ENCODE results near the gene MCCC2.
A peak's percentile ranks its signal among the peaks of the same experiment; 100 is the strongest.

The MCCC2 gene

DNA sequence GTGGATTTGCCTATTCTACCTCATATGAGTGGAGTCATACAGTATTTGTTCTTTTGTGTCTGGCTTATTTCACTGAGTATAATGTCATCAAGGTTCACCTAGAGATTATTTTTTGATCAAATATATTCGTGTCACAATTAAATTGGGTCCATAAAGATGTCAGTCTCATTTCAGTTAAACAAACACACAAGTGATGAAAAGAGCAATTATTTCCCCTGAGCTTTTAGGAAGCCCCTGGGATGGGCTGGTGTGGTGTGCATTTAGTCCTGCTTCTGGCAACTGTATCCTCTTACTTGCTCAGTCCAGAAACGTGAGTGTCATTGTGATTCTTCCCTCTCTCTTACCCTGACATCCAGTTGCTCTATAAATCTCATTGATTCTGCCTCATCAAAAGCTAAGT, 79.2 kb downstream of the MCCC2 start:
- Histone ChIP-seq H3K4me3 (ENCODE audit: low read length) (no peak overlapping the region), H3K27me3 (replicated peaks; ENCODE audit: control insufficient read depth, insufficient read depth, low read length) (peaks cover 4% of the 10 kb centered on the region), H3K9me3 (ENCODE audit: control insufficient read depth, low read length) (no peaks in the 10 kb centered on the region), H3K4me1 (ENCODE audit: control insufficient read depth, insufficient read depth, low read length) (no peaks in the 10 kb centered on the region), H3K36me3 (ENCODE audit: control insufficient read depth, insufficient read depth, low read length, severe bottlenecking) (no peaks in the 10 kb centered on the region), H3K9ac (ENCODE audit: low read length) (no peak overlapping the region)
- no peak for DNase-seq (ENCODE audit: low read depth)

- Histone ChIP-seq H3K27me3 (replicated peaks; ENCODE audit: control insufficient read depth, insufficient read depth, low read length) (peaks cover 30% of the 10 kb centered on the region), H3K9ac (ENCODE audit: low read length) (no peak overlapping the region), H3K4me3 (ENCODE audit: low read length) (no peak overlapping the region), H3K36me3 (ENCODE audit: control insufficient read depth, insufficient read depth, low read length, severe bottlenecking) (no peaks in the 10 kb centered on the region), H3K9me3 (ENCODE audit: control insufficient read depth, low read length) (no peaks in the 10 kb centered on the region), H3K4me1 (ENCODE audit: control insufficient read depth, insufficient read depth, low read length) (no peaks in the 10 kb centered on the region)
- no peak for DNase-seq (ENCODE audit: low read depth)
These were observed 90.8 kb downstream of the MCCC2 start for GRCh38 chr5:71677977-71678376.

GRCh38 chr5:71679714-71680113, 92.6 kb downstream of the MCCC2 start:
- H3K4me3 ChIP-seq (ENCODE audit: low read length): no peak overlapping the region
- H3K4me1 ChIP-seq (ENCODE audit: control insufficient read depth, insufficient read depth, low read length): peaks cover 8% of the 10 kb centered on the region
- no peaks in the 10 kb centered on the region for H3K36me3 ChIP-seq (ENCODE audit: control insufficient read depth, insufficient read depth, low read length, severe bottlenecking)
- no peak overlapping the region for H3K9ac ChIP-seq (ENCODE audit: low read length)
- DNase-seq (ENCODE audit: low read depth): no peak
- H3K9me3 ChIP-seq (ENCODE audit: control insufficient read depth, low read length): no peaks in the 10 kb centered on the region
- peaks cover 30% of the 10 kb centered on the region for H3K27me3 ChIP-seq (replicated peaks; ENCODE audit: control insufficient read depth, insufficient read depth, low read length)

DNA sequence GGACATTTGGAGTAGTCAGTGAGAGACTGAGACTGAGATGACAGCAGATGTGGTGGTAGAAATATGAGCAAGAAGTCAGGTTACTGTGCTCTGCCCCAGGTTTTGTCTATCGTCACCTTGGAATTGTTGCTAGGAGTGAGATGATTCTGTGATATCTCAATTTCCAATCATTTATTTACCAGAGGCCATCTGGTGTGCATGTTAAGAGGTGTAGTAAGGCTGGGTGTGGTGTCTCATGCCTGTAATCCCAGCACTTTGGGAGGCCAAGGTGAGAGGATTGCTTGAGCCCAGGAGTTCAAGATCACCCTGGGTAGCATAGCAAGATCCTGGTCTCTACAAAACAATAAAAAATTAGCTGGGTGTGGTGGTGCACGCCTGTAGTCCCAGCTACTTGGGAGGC, 93.4 kb downstream of the MCCC2 start:
- peaks cover 8% of the 10 kb centered on the region for H3K4me1 ChIP-seq (ENCODE audit: control insufficient read depth, insufficient read depth, low read length)
- H3K9ac ChIP-seq (ENCODE audit: low read length): no peak overlapping the region
- no peaks in the 10 kb centered on the region for H3K36me3 ChIP-seq (ENCODE audit: control insufficient read depth, insufficient read depth, low read length, severe bottlenecking)
- H3K27me3 ChIP-seq (replicated peaks; ENCODE audit: control insufficient read depth, insufficient read depth, low read length): peaks cover 30% of the 10 kb centered on the region
- no peak overlapping the region for H3K4me3 ChIP-seq (ENCODE audit: low read length)
- H3K9me3 ChIP-seq (ENCODE audit: control insufficient read depth, low read length): peaks cover under 1% of the 10 kb centered on the region
- DNase-seq (ENCODE audit: low read depth): no peak

GRCh38 chr5:71681296-71681695, 94.2 kb downstream of the MCCC2 start:
- Histone ChIP-seq H3K4me1 (ENCODE audit: control insufficient read depth, insufficient read depth, low read length) (peaks cover 8% of the 10 kb centered on the region), H3K36me3 (ENCODE audit: control insufficient read depth, insufficient read depth, low read length, severe bottlenecking) (no peaks in the 10 kb centered on the region), H3K9me3 (ENCODE audit: control insufficient read depth, low read length) (peaks cover 7% of the 10 kb centered on the region), H3K27me3 (replicated peaks; ENCODE audit: control insufficient read depth, insufficient read depth, low read length) (peaks cover 30% of the 10 kb centered on the region), H3K4me3 (ENCODE audit: low read length) (no peak overlapping the region), H3K9ac (ENCODE audit: low read length) (no peak overlapping the region)
- no peak for DNase-seq (ENCODE audit: low read depth)

DNA sequence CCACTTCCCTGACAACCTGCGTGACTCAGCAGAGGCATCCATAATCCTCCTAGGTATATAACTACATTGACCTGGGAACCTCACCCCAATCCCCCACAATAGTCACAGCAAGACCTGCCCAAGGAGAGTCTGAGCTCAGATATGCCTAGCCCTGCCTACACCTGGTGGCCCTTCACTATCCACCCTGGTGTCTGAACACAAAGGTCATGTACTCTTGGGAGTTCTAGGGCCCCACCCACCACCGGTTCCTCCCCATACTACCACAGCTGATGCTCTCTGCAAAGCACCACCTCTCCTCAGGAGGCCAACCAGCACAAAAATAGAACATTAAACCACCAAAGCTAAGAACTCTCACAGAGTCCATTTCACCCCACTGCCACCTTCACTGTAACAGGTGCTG, 97.2 kb downstream of the MCCC2 start:
- H3K4me3 ChIP-seq (ENCODE audit: low read length): no peak overlapping the region
- peaks cover 15% of the 10 kb centered on the region for H3K27me3 ChIP-seq (replicated peaks; ENCODE audit: control insufficient read depth, insufficient read depth, low read length)
- DNase-seq (ENCODE audit: low read depth): no peak
- H3K9ac ChIP-seq (ENCODE audit: low read length): no peak overlapping the region
- H3K36me3 ChIP-seq (ENCODE audit: control insufficient read depth, insufficient read depth, low read length, severe bottlenecking): no peaks in the 10 kb centered on the region
- H3K4me1 ChIP-seq (ENCODE audit: control insufficient read depth, insufficient read depth, low read length): peaks cover 8% of the 10 kb centered on the region
- H3K9me3 ChIP-seq (ENCODE audit: control insufficient read depth, low read length): peaks cover 18% of the 10 kb centered on the region

- H3K9ac ChIP-seq (ENCODE audit: low read length): no peak overlapping the region
- peaks cover 24% of the 10 kb centered on the region for H3K27me3 ChIP-seq (replicated peaks; ENCODE audit: control insufficient read depth, insufficient read depth, low read length)
- H3K36me3 ChIP-seq (ENCODE audit: control insufficient read depth, insufficient read depth, low read length, severe bottlenecking): no peaks in the 10 kb centered on the region
- DNase-seq (ENCODE audit: low read depth): no peak
- peaks cover 5% of the 10 kb centered on the region for H3K4me1 ChIP-seq (ENCODE audit: control insufficient read depth, insufficient read depth, low read length)
- H3K9me3 ChIP-seq (ENCODE audit: control insufficient read depth, low read length): no peaks in the 10 kb centered on the region
- H3K4me3 ChIP-seq (ENCODE audit: low read length): no peak overlapping the region
These were observed 106.8 kb downstream of the MCCC2 start for GRCh38 chr5:71693828-71694427.

DNA sequence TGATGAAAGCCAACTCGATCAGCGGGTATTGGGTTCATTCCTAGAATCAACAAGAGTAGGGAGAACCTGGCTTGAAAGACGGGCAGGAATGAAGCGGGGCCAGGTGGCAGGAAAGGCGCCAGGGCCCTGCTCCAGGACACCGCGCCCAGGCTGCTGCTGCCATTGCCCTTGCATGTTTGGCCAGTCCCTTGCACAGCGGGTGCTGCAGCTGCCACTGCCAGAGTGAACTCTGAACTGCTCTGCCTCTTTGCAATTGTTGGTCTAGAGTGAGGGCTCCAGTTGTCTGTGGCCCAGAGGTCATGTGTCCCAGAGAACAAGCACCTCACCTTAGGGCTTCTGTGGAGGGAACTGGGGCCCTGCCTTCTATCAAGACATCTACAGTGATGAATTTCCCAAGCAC, 107.9 kb downstream of the MCCC2 start:
- no peaks in the 10 kb centered on the region for H3K9me3 ChIP-seq (ENCODE audit: control insufficient read depth, low read length)
- no peak for DNase-seq (ENCODE audit: low read depth)
- H3K4me3 ChIP-seq (ENCODE audit: low read length): no peak overlapping the region
- no peaks in the 10 kb centered on the region for H3K36me3 ChIP-seq (ENCODE audit: control insufficient read depth, insufficient read depth, low read length, severe bottlenecking)
- H3K27me3 ChIP-seq (replicated peaks; ENCODE audit: control insufficient read depth, insufficient read depth, low read length): peaks cover 24% of the 10 kb centered on the region
- H3K4me1 ChIP-seq (ENCODE audit: control insufficient read depth, insufficient read depth, low read length): peaks cover 5% of the 10 kb centered on the region
- no peak overlapping the region for H3K9ac ChIP-seq (ENCODE audit: low read length)

GRCh38 chr5:71695595-71695994, 108.5 kb downstream of the MCCC2 start:
- Histone ChIP-seq H3K9me3 (ENCODE audit: control insufficient read depth, low read length) (no peaks in the 10 kb centered on the region), H3K4me3 (ENCODE audit: low read length) (no peak overlapping the region), H3K36me3 (ENCODE audit: control insufficient read depth, insufficient read depth, low read length, severe bottlenecking) (no peaks in the 10 kb centered on the region), H3K4me1 (ENCODE audit: control insufficient read depth, insufficient read depth, low read length) (peaks cover 5% of the 10 kb centered on the region), H3K27me3 (replicated peaks; ENCODE audit: control insufficient read depth, insufficient read depth, low read length) (peaks cover 24% of the 10 kb centered on the region), H3K9ac (ENCODE audit: low read length) (no peak overlapping the region)
- peak; percentile 20 for DNase-seq (ENCODE audit: low read depth)

DNA sequence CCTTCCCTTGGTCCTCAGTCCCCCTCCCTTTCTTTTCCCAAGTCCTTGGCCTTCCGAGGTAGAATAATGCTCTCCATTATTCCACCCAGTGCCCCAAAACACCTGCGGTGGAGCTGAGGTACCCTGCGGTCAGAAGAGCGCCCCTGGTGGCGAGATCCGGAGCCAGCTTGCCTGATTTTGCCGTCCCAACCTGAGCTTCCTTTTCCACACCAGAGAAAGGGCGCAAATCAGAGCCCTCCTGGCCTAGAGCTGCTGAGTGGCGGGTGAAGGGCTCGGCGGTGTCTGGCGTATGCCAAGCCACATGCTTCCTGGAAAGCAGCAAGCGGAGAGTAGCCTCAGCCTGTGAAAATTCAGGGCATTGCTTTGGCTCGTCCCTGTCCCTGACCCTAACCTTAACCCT, 110.8 kb downstream of the MCCC2 start:
- Histone ChIP-seq H3K9ac (ENCODE audit: low read length) (no peak overlapping the region), H3K4me3 (ENCODE audit: low read length) (no peak overlapping the region), H3K36me3 (ENCODE audit: control insufficient read depth, insufficient read depth, low read length, severe bottlenecking) (no peaks in the 10 kb centered on the region), H3K9me3 (ENCODE audit: control insufficient read depth, low read length) (no peaks in the 10 kb centered on the region), H3K27me3 (replicated peaks; ENCODE audit: control insufficient read depth, insufficient read depth, low read length) (peaks cover 30% of the 10 kb centered on the region), H3K4me1 (ENCODE audit: control insufficient read depth, insufficient read depth, low read length) (peaks cover 5% of the 10 kb centered on the region)
- DNase-seq (ENCODE audit: low read depth): no peak

DNA sequence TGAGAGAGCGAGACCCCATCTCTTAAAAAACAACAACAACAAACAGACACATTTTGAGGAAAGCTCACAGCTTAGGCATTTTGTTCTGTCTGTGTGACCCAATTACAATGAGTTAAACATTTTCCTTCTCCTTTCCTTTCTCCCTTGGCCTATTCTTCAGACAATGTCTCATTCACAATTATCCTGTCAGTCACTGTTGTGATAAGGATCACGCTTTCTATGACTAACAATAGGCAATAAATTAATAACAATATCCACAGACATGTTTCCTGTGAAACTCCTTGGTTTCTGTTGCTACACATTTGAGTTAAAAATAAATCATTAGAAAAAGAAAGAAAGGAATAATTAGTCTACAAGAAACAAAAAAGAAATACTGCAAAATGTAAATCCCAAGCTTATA, 112.1 kb downstream of the MCCC2 start:
- Histone ChIP-seq H3K27me3 (replicated peaks; ENCODE audit: control insufficient read depth, insufficient read depth, low read length) (peaks cover 30% of the 10 kb centered on the region), H3K4me3 (ENCODE audit: low read length) (no peak overlapping the region), H3K9me3 (ENCODE audit: control insufficient read depth, low read length) (no peaks in the 10 kb centered on the region), H3K4me1 (ENCODE audit: control insufficient read depth, insufficient read depth, low read length) (peaks cover 5% of the 10 kb centered on the region), H3K36me3 (ENCODE audit: control insufficient read depth, insufficient read depth, low read length, severe bottlenecking) (no peaks in the 10 kb centered on the region), H3K9ac (ENCODE audit: low read length) (no peak overlapping the region)
- DNase-seq (ENCODE audit: low read depth): no peak

DNA sequence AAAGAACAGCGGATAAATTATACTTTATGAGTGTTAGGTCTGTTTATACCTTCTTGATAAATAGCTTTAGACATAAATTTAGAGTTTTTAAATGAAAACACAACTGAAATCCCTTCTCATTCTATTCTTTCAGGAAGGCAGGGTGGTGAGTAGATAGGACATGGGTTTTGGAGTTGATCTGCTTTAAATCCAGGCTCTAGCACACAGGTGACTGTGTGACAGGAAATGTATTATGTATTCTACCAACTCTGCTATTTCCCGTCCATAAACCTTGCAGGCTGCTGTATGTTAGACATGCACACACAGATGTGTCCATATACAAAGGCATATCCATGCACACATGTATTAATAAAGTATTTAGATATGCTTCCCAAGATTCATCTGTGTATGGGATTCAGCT, 112.6 kb downstream of the MCCC2 start:
- Histone ChIP-seq H3K36me3 (ENCODE audit: control insufficient read depth, insufficient read depth, low read length, severe bottlenecking) (no peaks in the 10 kb centered on the region), H3K9ac (ENCODE audit: low read length) (no peak overlapping the region), H3K27me3 (replicated peaks; ENCODE audit: control insufficient read depth, insufficient read depth, low read length) (peaks cover 34% of the 10 kb centered on the region), H3K4me1 (ENCODE audit: control insufficient read depth, insufficient read depth, low read length) (peaks cover 5% of the 10 kb centered on the region), H3K9me3 (ENCODE audit: control insufficient read depth, low read length) (no peaks in the 10 kb centered on the region), H3K4me3 (ENCODE audit: low read length) (no peak overlapping the region)
- no peak for DNase-seq (ENCODE audit: low read depth)

All from adipocyte (in vitro differentiated cells).